ENCODE measurements around the gene CLASP1.
"Not testable (repeated sequence)": the region's sequence is repeated elsewhere in the genome, so short reads cannot be mapped to it uniquely, and the experiment has no call there.

Gene CLASP1

GRCh38 chr2:121649596-121650314, 493 bp upstream of the CLASP1 start:
- TF ChIP-seq, protein P1, sequence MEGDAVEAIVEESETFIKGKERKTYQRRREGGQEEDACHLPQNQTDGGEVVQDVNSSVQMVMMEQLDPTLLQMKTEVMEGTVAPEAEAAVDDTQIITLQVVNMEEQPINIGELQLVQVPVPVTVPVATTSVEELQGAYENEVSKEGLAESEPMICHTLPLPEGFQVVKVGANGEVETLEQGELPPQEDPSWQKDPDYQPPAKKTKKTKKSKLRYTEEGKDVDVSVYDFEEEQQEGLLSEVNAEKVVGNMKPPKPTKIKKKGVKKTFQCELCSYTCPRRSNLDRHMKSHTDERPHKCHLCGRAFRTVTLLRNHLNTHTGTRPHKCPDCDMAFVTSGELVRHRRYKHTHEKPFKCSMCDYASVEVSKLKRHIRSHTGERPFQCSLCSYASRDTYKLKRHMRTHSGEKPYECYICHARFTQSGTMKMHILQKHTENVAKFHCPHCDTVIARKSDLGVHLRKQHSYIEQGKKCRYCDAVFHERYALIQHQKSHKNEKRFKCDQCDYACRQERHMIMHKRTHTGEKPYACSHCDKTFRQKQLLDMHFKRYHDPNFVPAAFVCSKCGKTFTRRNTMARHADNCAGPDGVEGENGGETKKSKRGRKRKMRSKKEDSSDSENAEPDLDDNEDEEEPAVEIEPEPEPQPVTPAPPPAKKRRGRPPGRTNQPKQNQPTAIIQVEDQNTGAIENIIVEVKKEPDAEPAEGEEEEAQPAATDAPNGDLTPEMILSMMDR (IDR thresholded peaks at IDR 0.05; ENCODE audit: extremely low read depth, insufficient read depth, missing control alignments): no peak
- DNase-seq (ENCODE audit: low spot score): peak; percentile 84
- in situ Hi-C loops (cut with MboI; ENCODE audit: low pct_unique_long_range_greater_than_20kb, low sequenced_read_pairs, unreplicated experiment): loop anchor here (10.0 kb wide), 1 partner anchor 115 kb away; the partner anchor contains the start of gene RNU4ATAC

- in situ Hi-C loops (cut with MboI; ENCODE audit: low pct_unique_long_range_greater_than_20kb, low sequenced_read_pairs, unreplicated experiment): no loop called here
- DNase-seq (ENCODE audit: low spot score): peak; percentile 63
- TF ChIP-seq, protein P1 (IDR thresholded peaks at IDR 0.05; ENCODE audit: extremely low read depth, insufficient read depth, missing control alignments): no peak
Observed at GRCh38 chr2:121648206-121649148, 785 bp downstream of the CLASP1 start.

DNA sequence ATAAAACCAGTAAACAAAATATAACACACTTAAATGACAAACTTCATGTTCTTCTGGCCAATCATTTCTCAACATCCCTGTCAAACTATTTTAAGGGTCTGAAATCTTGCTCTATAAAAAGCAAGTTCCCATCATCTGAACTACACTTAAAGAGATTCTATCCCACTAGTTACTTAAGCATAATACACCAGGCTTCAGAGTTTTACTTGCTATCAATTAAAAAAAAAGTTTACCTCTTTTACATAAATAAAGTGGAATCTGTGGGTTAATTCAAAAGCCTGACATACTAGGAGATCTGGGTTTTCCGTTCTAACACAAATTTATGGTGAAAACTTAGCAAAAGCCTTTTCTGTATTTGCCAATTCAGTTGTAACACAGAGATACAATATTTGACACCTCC, 1.9 kb downstream of the CLASP1 start:
- no peak for DNase-seq (ENCODE audit: low spot score)
- TF ChIP-seq, protein P1 (IDR thresholded peaks at IDR 0.05; ENCODE audit: extremely low read depth, insufficient read depth, missing control alignments): no peak
- in situ Hi-C loops (cut with MboI; ENCODE audit: low pct_unique_long_range_greater_than_20kb, low sequenced_read_pairs, unreplicated experiment): no loop called here

- TF ChIP-seq, protein P1 (IDR thresholded peaks at IDR 0.05; ENCODE audit: extremely low read depth, insufficient read depth, missing control alignments): no peak
- in situ Hi-C loops (cut with MboI; ENCODE audit: low pct_unique_long_range_greater_than_20kb, low sequenced_read_pairs, unreplicated experiment): no loop called here
- no peak for DNase-seq (ENCODE audit: low spot score)
Observed at GRCh38 chr2:121644715-121645114, 4.5 kb downstream of the CLASP1 start.

GRCh38 chr2:121643877-121644276, 5.4 kb downstream of the CLASP1 start:
- in situ Hi-C loops (cut with MboI; ENCODE audit: low pct_unique_long_range_greater_than_20kb, low sequenced_read_pairs, unreplicated experiment): no loop called here
- TF ChIP-seq, protein P1 (IDR thresholded peaks at IDR 0.05; ENCODE audit: extremely low read depth, insufficient read depth, missing control alignments): no peak
- no peak for DNase-seq (ENCODE audit: low spot score)

GRCh38 chr2:121640380-121641316, 8.6 kb downstream of the CLASP1 start:
- TF ChIP-seq, protein P1 (IDR thresholded peaks at IDR 0.05; ENCODE audit: extremely low read depth, insufficient read depth, missing control alignments): no peak
- in situ Hi-C loops (cut with MboI; ENCODE audit: low pct_unique_long_range_greater_than_20kb, low sequenced_read_pairs, unreplicated experiment): no loop called here
- no peak for DNase-seq (ENCODE audit: low spot score)

DNA sequence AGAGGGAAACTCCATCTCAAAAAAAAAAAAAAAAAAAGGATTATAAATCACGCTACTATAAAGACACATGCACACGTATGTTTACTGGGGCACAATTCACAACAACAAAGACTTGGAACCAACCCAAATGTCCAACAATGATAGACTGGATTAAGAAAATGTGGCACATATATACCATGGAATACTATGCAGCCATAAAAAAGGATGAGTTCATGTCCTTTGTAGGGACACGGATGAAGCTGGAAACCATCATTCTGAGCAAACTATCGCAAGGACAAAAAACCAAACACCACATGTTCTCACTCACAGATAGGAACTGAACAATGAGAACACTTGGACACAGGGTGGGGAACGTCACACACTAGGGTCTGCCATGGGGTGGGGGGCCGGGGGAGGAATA, 9.4 kb downstream of the CLASP1 start:
- DNase-seq (ENCODE audit: low spot score); in situ Hi-C loops (cut with MboI; ENCODE audit: low pct_unique_long_range_greater_than_20kb, low sequenced_read_pairs, unreplicated experiment): not testable (repeated sequence)
